K562 (cell line): ENCODE data around the gene ZDHHC17. TPM values are rescaled to one million over a fixed set of nuclear protein-coding genes. Genes with fewer than 3 reads are reported as not detected.
A peak's percentile ranks its signal among the peaks of the same experiment; 100 is the strongest.

Source experiments
- ARID3A ChIP-seq: IDR thresholded peaks from 2 replicates; pipeline ENCODE4 v1.6.1; 2012; ENCODE audit warnings: low read depth, low read length, improper control_type of control experiment, borderline replicate concordance
- BRF1 ChIP-seq: IDR thresholded peaks from 3 replicates; pipeline ENCODE4 v1.6.1; 2011; ENCODE audit warnings: borderline replicate concordance, mild to moderate bottlenecking; ENCODE audit not compliant: insufficient read length; ENCODE audit errors: extremely low read depth
- CBX1 ChIP-seq: sonication (generic); IDR thresholded peaks from 2 replicates; pipeline ENCODE4 v1.6.1; 2016; ENCODE audit warnings: antibody characterized with exemption, low read depth, mild to moderate bottlenecking
- CREBBP ChIP-seq: IDR thresholded peaks from one replicate; pipeline ENCODE4 v1.6.1; 2012; ENCODE audit warnings: low read depth, mild to moderate bottlenecking, control low read depth, inconsistent platforms, low read length
- CTCFL ChIP-seq: IDR thresholded peaks from 2 replicates; pipeline ENCODE4 v1.6.1; 2011; ENCODE audit warnings: borderline replicate concordance, low read depth, mild to moderate bottlenecking, moderate library complexity, low read length; ENCODE audit not compliant: insufficient read depth, poor library complexity, severe bottlenecking
- DNMT1 ChIP-seq: fragments of 450-650 bp; IDR thresholded peaks from 2 replicates; pipeline ENCODE4 v1.6.1; 2016; ENCODE audit warnings: antibody characterized with exemption, mild to moderate bottlenecking
- ESRRB ChIP-seq: fragments of 250-450 bp; sonication (Bioruptor Pico); IDR thresholded peaks from 2 replicates; pipeline ENCODE4 v1.5.0; 2020; ENCODE audit warnings: mild to moderate bottlenecking, moderate library complexity, borderline replicate concordance
- FOXK2 ChIP-seq, 2 experiments: fragments of 450-650 bp; IDR thresholded peaks in 1 of 2; conservative IDR thresholded peaks in 1 of 2; 2 replicates each; pipeline ENCODE4 v1.6.1; 2016; ENCODE audit warnings: low read depth in 2 of 2, mild to moderate bottlenecking in 1 of 2
- FOXM1 ChIP-seq, 2 experiments: fragments of 450-650 bp in 1 of 2; sonication (generic) in 1 of 2; formaldehyde crosslinking in 1 of 2; IDR thresholded peaks; 2 replicates each; pipeline versions ENCODE4 v1.6.1 to v1.9.0; 2017 to 2022; ENCODE audit warnings: low read depth in 2 of 2, mild to moderate bottlenecking in 2 of 2, missing genetic modification reagents in 1 of 2, moderate library complexity in 1 of 2
- FOXO4 ChIP-seq: fragments of 450-650 bp; formaldehyde crosslinking; IDR thresholded peaks from 2 replicates; pipeline ENCODE4 v1.4.0; 2020; ENCODE audit warnings: mild to moderate bottlenecking, moderate library complexity
- HDAC1 ChIP-seq, 2 experiments: fragments of 450-650 bp; IDR thresholded peaks; 2 replicates each; pipeline ENCODE4 v1.6.1; 2016 to 2017; ENCODE audit warnings: inconsistent platforms in 1 of 2, mild to moderate bottlenecking in 1 of 2, moderate library complexity in 1 of 2
- IRF9 ChIP-seq: fragments of 450-650 bp; IDR thresholded peaks from 2 replicates; pipeline ENCODE4 v1.6.1; 2016; ENCODE audit warnings: missing biosample characterization, missing genetic modification characterization
- MTA2 ChIP-seq: fragments of 450-650 bp; IDR thresholded peaks from 2 replicates; pipeline ENCODE4 v1.6.1; 2016; ENCODE audit warnings: low read depth
- RAD51 ChIP-seq: fragments of 450-650 bp; IDR thresholded peaks from 2 replicates; pipeline ENCODE4 v1.7.1; 2016; ENCODE audit warnings: low read depth, mild to moderate bottlenecking, borderline replicate concordance
- SLC30A9 ChIP-seq: fragments of 250-450 bp; sonication (Bioruptor Pico); IDR thresholded peaks from 2 replicates; pipeline ENCODE4 v1.8.0; 2022; ENCODE audit warnings: mild to moderate bottlenecking, moderate library complexity
- STAT6 ChIP-seq: sonication (generic); formaldehyde crosslinking; IDR thresholded peaks from 2 replicates; pipeline ENCODE4 v1.8.1; 2023; ENCODE audit warnings: mild to moderate bottlenecking, missing genetic modification reagents
- THRA ChIP-seq: fragments of 450-650 bp; IDR thresholded peaks from 2 replicates; pipeline ENCODE4 v1.6.1; 2017; ENCODE audit warnings: mild to moderate bottlenecking, moderate library complexity
- polyA plus RNA-seq, 8 experiments: library from polyadenylated mRNA; depleted of rRNA in 4 of 8; stranded (reverse) in 5 of 8; unstranded in 3 of 8; fragments of >200 nt; fragmentation: Nextera tagmentation in 2 of 8; fragmentation: Illumina TruSeq in 1 of 8; extraction: Ambion mirVana in 2 of 8; extraction: Trizol in 1 of 8; gene quantifications; 2 replicates each; pipeline versions ENCODE4 v1.2.1 to v1.2.3, GENCODE V29; 2011 to 2014; ENCODE audit warnings: inconsistent platforms in 1 of 8, missing spikeins in 1 of 8
- total RNA-seq, 7 experiments: library from RNA; depleted of rRNA in 6 of 7; stranded (reverse); fragments of >200 nt in 6 of 7; fragmentation: Illumina TruSeq in 2 of 7; extraction: Trizol in 2 of 7; gene quantifications; 2 replicates each; pipeline versions ENCODE4 v1.2.1 to v1.2.3, GENCODE V29; 2011 to 2021; ENCODE audit warnings: low replicate concordance in 1 of 7

The ZDHHC17 gene
- total and polyA plus RNA-seq, 9 of the 15 experiments (the other 6 are each of a cell fraction or from before 2014, with no cell fraction given): 6.7 to 66.0 (median 27.5) TPM

GRCh38 chr12:76786986-76787385, 23.1 kb downstream of the ZDHHC17 start (continued):
- no peak for TF ChIP-seq STAT6
- no peak for TF ChIP-seq BRF1
- TF ChIP-seq FOXM1 (IDR thresholded peaks at IDR 0.05; ENCODE audit: low read depth): peak; percentile 43; the same call in 1 of the 2 replicates
- no peak for TF ChIP-seq FOXM1 (CRISPR knock-in tag; IDR thresholded peaks at IDR 0.05; ENCODE audit: low read depth)
- no peak for TF ChIP-seq FOXO4
- peak; percentile 44; the same call in 1 of the 2 replicates for TF ChIP-seq ARID3A
- TF ChIP-seq ESRRB (CRISPR knock-in tag): no peak
- TF ChIP-seq FOXK2 (conservative IDR thresholded peaks at IDR 0.05 in 1 of 2, IDR thresholded peaks at IDR 0.05 in 1 of 2; ENCODE audit: low read depth in 2 of 2): no peak
- TF ChIP-seq RAD51: no peak
- TF ChIP-seq CBX1: no peak
- no peak for TF ChIP-seq CREBBP
- no peak for TF ChIP-seq SLC30A9 (CRISPR knock-in tag)
- no peak for TF ChIP-seq CTCFL
- no peak for TF ChIP-seq HDAC1 (IDR thresholded peaks at IDR 0.05)
- no peak for TF ChIP-seq IRF9 (tag)
- no peak for TF ChIP-seq THRA
- TF ChIP-seq DNMT1: no peak
- TF ChIP-seq MTA2: peak; percentile 37; the same call in 1 of the 2 replicates
